ENCODE results near the gene RNF213. TPM values are rescaled to one million over a fixed set of nuclear protein-coding genes. Genes with fewer than 3 reads are reported as not detected.

The RNF213 gene
- total and polyA plus RNA-seq, 2 of the 8 experiments (the other 6 are each of a cell fraction or from before 2014, with no cell fraction given) = 33.8 to 62.8 TPM

DNA sequence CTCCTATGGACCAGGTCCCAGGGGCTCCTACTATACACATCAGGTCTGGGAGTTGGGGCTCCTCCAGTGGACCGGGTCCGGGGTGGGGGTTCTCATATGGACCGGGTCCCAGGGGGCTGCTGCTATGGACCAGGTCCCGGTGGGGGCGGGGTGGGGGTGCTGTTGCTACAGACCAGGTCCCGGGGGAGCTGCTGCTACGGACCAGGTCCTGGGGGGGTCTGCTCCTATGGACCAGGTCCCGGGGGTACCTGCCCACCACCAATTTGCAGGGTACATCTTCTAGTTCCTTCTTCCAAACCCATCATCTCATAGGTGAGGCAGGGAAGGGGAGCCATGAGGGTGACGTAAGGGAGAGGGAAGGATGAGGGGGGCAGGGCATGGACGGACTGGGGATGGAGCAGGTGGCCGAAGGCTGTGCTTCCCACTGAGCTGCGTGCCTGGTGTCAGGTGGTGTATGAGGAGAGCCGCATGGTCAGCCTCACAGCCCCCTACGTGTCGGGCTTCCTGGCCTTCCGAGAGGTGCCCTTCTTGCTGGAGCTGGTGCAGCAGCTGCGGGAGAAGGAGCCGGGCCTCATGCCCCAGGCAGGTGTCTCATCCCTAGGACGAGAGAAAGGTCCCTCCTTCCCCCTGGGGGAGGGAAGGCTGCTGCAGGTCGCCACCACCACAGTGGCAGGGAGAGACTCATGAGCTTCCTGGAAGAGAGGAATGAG, 160.9 kb downstream of the RNF213 start:
- Histone ChIP-seq H2AFZ (ENCODE audit: low read length) (no peak overlapping the region), H3K56ac (replicated peaks; ENCODE audit: insufficient read length, low read depth, low read length) (no peak overlapping the region), H2BK15ac (ENCODE audit: low read length) (no peak overlapping the region), H3K27me3 (replicated peaks in 1 of 4; ENCODE audit: control insufficient read depth in 3 of 4, extremely low read depth in 1 of 4, insufficient read depth in 3 of 4, low read length in 3 of 4) (no peaks in the 10 kb centered on the region; a peak in 1 of 7 replicates), H3K36me3 (ENCODE audit: control insufficient read depth in 2 of 4, insufficient read depth in 4 of 4, low read length in 3 of 4) (peaks cover 0 to 3% (median 0%) of the 10 kb centered on the region in 4 experiments; a peak in 1 of 8 replicates), H4K5ac (ENCODE audit: insufficient read length, low read depth, low read length) (no peak overlapping the region), H2BK20ac (ENCODE audit: low read length) (no peak overlapping the region), H2AK5ac (ENCODE audit: low read depth, low read length) (no peak overlapping the region), H3K14ac (ENCODE audit: insufficient read length) (no peak overlapping the region), H3K9me3 (ENCODE audit: insufficient read depth in 2 of 2, low read depth in 1 of 2, low read length in 1 of 2) (no peaks in the 10 kb centered on the region), H3K79me2 (ENCODE audit: control insufficient read depth in 1 of 2, insufficient read depth in 2 of 2, low read length in 2 of 2) (no peaks in the 10 kb centered on the region), H3K27ac (ENCODE audit: low read depth, low read length) (no peak overlapping the region), H3K4me2 (ENCODE audit: insufficient read depth in 1 of 2, low read depth in 2 of 2, low read length in 2 of 2) (no peak overlapping the region), H3K23ac (ENCODE audit: insufficient read length) (no peak overlapping the region), H4K20me1 (replicated peaks in 1 of 2; ENCODE audit: control insufficient read depth in 1 of 2, insufficient read depth in 2 of 2, low read length in 2 of 2) (peaks cover 7 to 13% of the 10 kb centered on the region in 2 experiments), H3K4me3 (ENCODE audit: extremely low read depth in 1 of 4, insufficient read depth in 2 of 4, low read depth in 3 of 4, low read length in 4 of 4) (no peak overlapping the region), H2BK5ac (ENCODE audit: low read depth, low read length) (peak overlapping the region; percentile 35; the same call in 1 of the 2 replicates), H3K23me2 (ENCODE audit: low read depth, low read length) (no peaks in the 10 kb centered on the region), H3K79me1 (ENCODE audit: low read depth, low read length) (no peaks in the 10 kb centered on the region; the same call in 1 of the 2 replicates), H3K4me1 (replicated peaks in 1 of 4; ENCODE audit: control insufficient read depth in 3 of 4, insufficient read depth in 4 of 4, low read length in 3 of 4) (no peaks in the 10 kb centered on the region; a peak in 1 of 7 replicates), H3K4ac (replicated peaks; ENCODE audit: insufficient read length, low read depth, low read length) (no peak overlapping the region), H3K18ac (ENCODE audit: extremely low read depth, low read length) (no peak overlapping the region), H2BK12ac (ENCODE audit: low read depth, low read length) (peak overlapping the region; percentile 50; the same call in 1 of the 2 replicates), H2BK120ac (replicated peaks; ENCODE audit: low read depth, low read length) (no peak overlapping the region), H3K9ac (replicated peaks in 1 of 4; ENCODE audit: extremely low read depth in 1 of 4, low read depth in 3 of 4, low read length in 3 of 4) (no peak overlapping the region), H4K8ac (ENCODE audit: extremely low read depth, insufficient read depth, low read length) (peak overlapping the region; percentile 46; the same call in 1 of the 2 replicates), H4K91ac (replicated peaks; ENCODE audit: insufficient read length, low read length) (no peak overlapping the region)
- DNase-seq (ENCODE audit: low read depth in 1 of 2, low spot score in 2 of 2) (peak in 1 of 2 experiments; percentile 43), FAIRE-seq (no peak)
- WGBS, 2 experiments (ENCODE audit: extremely low coverage in 1 of 2, insufficient coverage in 1 of 2, insufficient read length in 1 of 2, insufficient replicate concordance in 2 of 2, low coverage in 1 of 2, low lambda C conversion rate in 2 of 2, missing lambda C conversion rate in 1 of 2) = 82% methylated on average over 14 of the region's 20 CpGs; no CpG with 5 or more reads in 1 of the 2 experiments
- TF ChIP-seq HDAC6 (IDR thresholded peaks at IDR 0.05; ENCODE audit: low read depth, low read length) = no peak
- TF ChIP-seq, protein P1, sequence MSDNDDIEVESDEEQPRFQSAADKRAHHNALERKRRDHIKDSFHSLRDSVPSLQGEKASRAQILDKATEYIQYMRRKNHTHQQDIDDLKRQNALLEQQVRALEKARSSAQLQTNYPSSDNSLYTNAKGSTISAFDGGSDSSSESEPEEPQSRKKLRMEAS (IDR thresholded peaks at IDR 0.05) = peak; percentile 52; the same call in 1 of the 2 replicates
- CTCF ChIA-PET (ENCODE audit: partially characterized antibody) = interaction anchor here (0.8 kb wide), 1 partner anchor 52 kb away, joined by 3 read pairs; no protein-coding TSS in a partner anchor
- POLR2A ChIA-PET (ENCODE audit: partially characterized antibody) = no interaction called here

All from H1 (cell line).